A549 (cell line): Measurements from ENCODE around the gene PTEN.

Experiments
- EP300 ChIP-seq, 2 experiments: fragments of >200 bp; sonication (Bioruptor Twin); formaldehyde crosslinking; IDR thresholded peaks; 2 replicates in 1 of 2; 3 replicates in 1 of 2; pipeline ENCODE4 v1.6.1; 2016 to 2017
- KDM1A ChIP-seq: fragments of 200-600 bp; sonication (generic); IDR thresholded peaks from 2 replicates; pipeline ENCODE4 v1.6.1; 2016; ENCODE audit warnings: low read depth, mild to moderate bottlenecking
- MAFK ChIP-seq: fragments of 450-650 bp; IDR thresholded peaks from 2 replicates; pipeline ENCODE4 v1.6.1; 2014; ENCODE audit not compliant: partially characterized antibody
- NFE2L2 ChIP-seq: fragments of 150-350 bp; conservative IDR thresholded peaks from 2 replicates; pipeline ENCODE4 v1.6.1; 2014; ENCODE audit warnings: low read length
- POLR2A ChIP-seq: IDR thresholded peaks from 2 replicates; pipeline ENCODE4 v1.6.1; 2012; ENCODE audit warnings: mild to moderate bottlenecking, low read length
- SREBF2 ChIP-seq: fragments of 450-650 bp; IDR thresholded peaks from 2 replicates; pipeline ENCODE4 v1.6.1; 2014; ENCODE audit warnings: mild to moderate bottlenecking, moderate library complexity
- TF ChIP-seq, protein P1 (sequence below): fragments of >200 bp; sonication (Bioruptor Twin); formaldehyde crosslinking; IDR thresholded peaks from 3 replicates; pipeline ENCODE4 v1.5.1; 2016

DNA sequence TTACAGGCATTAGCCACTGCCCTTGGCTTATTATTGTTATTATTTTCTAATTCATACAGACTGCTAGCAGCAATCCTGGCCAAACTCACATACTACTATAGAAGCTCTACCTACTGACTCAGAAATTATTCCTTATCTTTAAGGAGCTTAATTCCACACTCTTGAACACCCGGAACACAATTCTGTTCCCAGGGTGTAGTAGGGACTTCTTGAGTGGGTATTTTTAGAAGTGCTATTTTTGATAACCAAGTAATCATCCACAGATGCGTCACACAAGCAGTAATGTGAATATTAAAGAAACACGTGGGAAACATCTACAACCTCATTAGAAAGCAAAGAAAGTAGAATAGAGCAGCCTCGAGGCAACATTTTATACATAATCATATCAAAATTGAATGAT is 149.2 kb downstream of the PTEN start:
- no peak for TF ChIP-seq EP300 (IDR thresholded peaks at IDR 0.05)
- TF ChIP-seq, protein P1, sequence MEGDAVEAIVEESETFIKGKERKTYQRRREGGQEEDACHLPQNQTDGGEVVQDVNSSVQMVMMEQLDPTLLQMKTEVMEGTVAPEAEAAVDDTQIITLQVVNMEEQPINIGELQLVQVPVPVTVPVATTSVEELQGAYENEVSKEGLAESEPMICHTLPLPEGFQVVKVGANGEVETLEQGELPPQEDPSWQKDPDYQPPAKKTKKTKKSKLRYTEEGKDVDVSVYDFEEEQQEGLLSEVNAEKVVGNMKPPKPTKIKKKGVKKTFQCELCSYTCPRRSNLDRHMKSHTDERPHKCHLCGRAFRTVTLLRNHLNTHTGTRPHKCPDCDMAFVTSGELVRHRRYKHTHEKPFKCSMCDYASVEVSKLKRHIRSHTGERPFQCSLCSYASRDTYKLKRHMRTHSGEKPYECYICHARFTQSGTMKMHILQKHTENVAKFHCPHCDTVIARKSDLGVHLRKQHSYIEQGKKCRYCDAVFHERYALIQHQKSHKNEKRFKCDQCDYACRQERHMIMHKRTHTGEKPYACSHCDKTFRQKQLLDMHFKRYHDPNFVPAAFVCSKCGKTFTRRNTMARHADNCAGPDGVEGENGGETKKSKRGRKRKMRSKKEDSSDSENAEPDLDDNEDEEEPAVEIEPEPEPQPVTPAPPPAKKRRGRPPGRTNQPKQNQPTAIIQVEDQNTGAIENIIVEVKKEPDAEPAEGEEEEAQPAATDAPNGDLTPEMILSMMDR, result no peak
- no peak for TF ChIP-seq POLR2A
- no peak for TF ChIP-seq KDM1A
- no peak for TF ChIP-seq SREBF2
- TF ChIP-seq NFE2L2, result no peak
- TF ChIP-seq MAFK, result no peak
